Activated CD4-positive, alpha-beta T cell treated with anti-CD3 and anti-CD28 coated beads, Interleukin-2, amount 10 ng/mL, durations not matched to agents 7 days and 5 days (primary cell): ENCODE measurements around the gene MOSPD2. TPM values are rescaled to one million over a fixed set of nuclear protein-coding genes. Genes with fewer than 3 reads are reported as not detected.
A peak's percentile ranks its signal among the peaks of the same experiment; 100 is the strongest.

ENCODE experiments used
- CTCF ChIA-PET: fragments of 350-600 bp; sonication (Branson Sonifier 250); formaldehyde crosslinking; loops from one replicate; lab custom pipeline; 2021; ENCODE audit warnings: antibody characterized with exemption; lab: Charles Lee
- POLR2A ChIA-PET: fragments of 350-600 bp; sonication (Branson Sonifier 250); formaldehyde crosslinking; loops from one replicate; lab custom pipeline; 2021; ENCODE audit warnings: antibody characterized with exemption; lab: Charles Lee
- DNase-seq: peaks from one replicate; pipeline ENCODE4 v3.0.0-alpha.2; 2020
- H3K27ac Mint-ChIP-seq: one replicate; pipeline ENCODE4 v1.8.0; 2021; ENCODE audit warnings: mild to moderate bottlenecking, moderate library complexity, mixed read lengths
- H3K27me3 Mint-ChIP-seq: one replicate; pipeline ENCODE4 v1.8.0; 2021; ENCODE audit warnings: mixed read lengths
- H3K36me3 Mint-ChIP-seq: one replicate; pipeline ENCODE4 v1.8.0; 2021; ENCODE audit warnings: low read depth, mixed read lengths
- H3K4me1 Mint-ChIP-seq: one replicate; pipeline ENCODE4 v1.8.0; 2021; ENCODE audit warnings: mixed read lengths
- H3K4me3 Mint-ChIP-seq: one replicate; pipeline ENCODE4 v1.8.0; 2021; ENCODE audit warnings: mild to moderate bottlenecking, moderate library complexity, mixed read lengths
- H3K9me3 Mint-ChIP-seq: one replicate; pipeline ENCODE4 v1.8.0; 2021; ENCODE audit warnings: mixed read lengths
- total RNA-seq, 2 experiments: library from RNA; stranded (reverse); gene quantifications; one replicate each; pipeline ENCODE4 v1.2.3, GENCODE V29; 2021

The MOSPD2 gene
- total RNA-seq, 2 experiments from 2014 or later, result 14.6 to 16.5 TPM

- Mint-ChIP-seq H3K27ac (peak overlapping the region; percentile 92), H3K36me3 (peaks cover 13% of the 10 kb centered on the region), H3K27me3 (no peaks in the 10 kb centered on the region), H3K9me3 (no peaks in the 10 kb centered on the region), H3K4me3 (peak overlapping the region; percentile 81), H3K4me1 (peaks cover 32% of the 10 kb centered on the region)
- POLR2A ChIA-PET, result no interaction called here
- CTCF ChIA-PET, result no interaction called here
- DNase-seq, result no peak
Measured at GRCh38 chrX:14873676-14874049, 442 bp downstream of the MOSPD2 start.

- H3K27me3 Mint-ChIP-seq, result no peaks in the 10 kb centered on the region
Measured at GRCh38 chrX:14875624-14876023, 2.4 kb downstream of the MOSPD2 start.

DNA sequence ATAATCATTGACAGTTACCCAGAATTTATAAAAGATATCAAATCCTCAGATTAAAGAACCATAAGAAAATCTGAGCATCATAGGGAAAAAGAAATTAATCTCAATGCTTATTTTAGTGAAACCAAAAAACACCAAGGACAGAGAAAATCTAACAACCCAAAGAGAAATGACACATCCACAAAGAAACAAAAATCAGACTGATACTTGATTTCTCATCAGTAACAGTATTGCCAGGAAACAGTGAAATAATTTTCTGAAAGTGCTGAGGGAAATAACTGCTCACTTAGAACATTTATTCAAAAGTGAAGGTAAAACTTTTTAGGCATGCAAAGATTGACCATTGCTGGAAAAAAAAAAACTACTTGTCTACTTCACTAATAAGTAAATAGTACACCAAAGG lies 10.6 kb downstream of the MOSPD2 start:
- no peak overlapping the region for H3K4me3 Mint-ChIP-seq

More at GRCh38 chrX:14875624-14876023, 2.4 kb downstream of the MOSPD2 start:
- H3K27ac Mint-ChIP-seq, result no peak overlapping the region
- H3K36me3 Mint-ChIP-seq, result peaks cover 12% of the 10 kb centered on the region
- H3K9me3 Mint-ChIP-seq, result no peaks in the 10 kb centered on the region
- POLR2A ChIA-PET, result no interaction called here
- CTCF ChIA-PET, result no interaction called here
- DNase-seq, result no peak
- H3K4me3 Mint-ChIP-seq, result no peak overlapping the region
- H3K4me1 Mint-ChIP-seq, result peaks cover 28% of the 10 kb centered on the region

DNA sequence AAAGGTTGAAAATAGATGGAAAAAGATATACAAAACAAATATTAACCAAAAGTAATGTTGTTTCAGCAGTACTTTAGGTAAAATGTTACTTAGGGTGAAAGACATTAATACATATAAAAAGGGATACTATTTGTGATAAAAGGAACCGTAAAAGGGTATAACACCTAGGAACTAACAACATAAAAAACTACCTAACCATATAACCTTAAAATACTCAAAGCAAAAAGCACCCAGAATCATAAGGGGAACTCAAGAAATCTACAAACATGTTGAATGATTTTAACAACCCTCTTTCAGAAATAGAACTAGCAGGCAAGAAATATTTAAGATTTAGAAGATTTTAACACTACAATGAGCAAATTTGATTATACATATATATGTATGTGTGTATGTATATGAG lies 11.5 kb downstream of the MOSPD2 start:
- Mint-ChIP-seq H3K27ac (no peak overlapping the region), H3K9me3 (no peaks in the 10 kb centered on the region), H3K27me3 (no peaks in the 10 kb centered on the region), H3K36me3 (peaks cover 4% of the 10 kb centered on the region), H3K4me1 (peaks cover 3% of the 10 kb centered on the region), H3K4me3 (no peak overlapping the region)
- ChIA-PET CTCF (no interaction called here), POLR2A (no interaction called here)
- DNase-seq, result no peak

More for the DNA sequence above, 10.6 kb downstream of the MOSPD2 start:
- Mint-ChIP-seq H3K27ac (no peak overlapping the region), H3K36me3 (peaks cover 4% of the 10 kb centered on the region), H3K9me3 (no peaks in the 10 kb centered on the region), H3K27me3 (no peaks in the 10 kb centered on the region), H3K4me1 (peaks cover 6% of the 10 kb centered on the region)
- POLR2A ChIA-PET, result no interaction called here
- DNase-seq, result no peak
- CTCF ChIA-PET, result no interaction called here

GRCh38 chrX:14886252-14886651 lies 13.0 kb downstream of the MOSPD2 start:
- no peak overlapping the region for H3K4me3 Mint-ChIP-seq
- no peak for DNase-seq
- no peaks in the 10 kb centered on the region for H3K27me3 Mint-ChIP-seq
- peaks cover 3% of the 10 kb centered on the region for H3K4me1 Mint-ChIP-seq
- peaks cover 5% of the 10 kb centered on the region for H3K36me3 Mint-ChIP-seq
- ChIA-PET POLR2A (no interaction called here), CTCF (interaction anchor here (0.6 kb wide), 1 partner anchor 347 kb away, joined by 3 read pairs; no protein-coding TSS in a partner anchor)
- H3K9me3 Mint-ChIP-seq, result no peaks in the 10 kb centered on the region
- H3K27ac Mint-ChIP-seq, result no peak overlapping the region

- Mint-ChIP-seq H3K9me3 (no peaks in the 10 kb centered on the region), H3K4me1 (peaks cover 8% of the 10 kb centered on the region), H3K4me3 (no peak overlapping the region), H3K36me3 (peaks cover 19% of the 10 kb centered on the region), H3K27me3 (no peaks in the 10 kb centered on the region), H3K27ac (no peak overlapping the region)
- CTCF ChIA-PET, result no interaction called here
- DNase-seq, result no peak
- POLR2A ChIA-PET, result no interaction called here
Measured at GRCh38 chrX:14896273-14896672, 23.1 kb downstream of the MOSPD2 start.

- ChIA-PET POLR2A (no interaction called here), CTCF (no interaction called here)
- peaks cover 18% of the 10 kb centered on the region for H3K36me3 Mint-ChIP-seq
- no peak overlapping the region for H3K4me3 Mint-ChIP-seq
- no peaks in the 10 kb centered on the region for H3K9me3 Mint-ChIP-seq
- no peak for DNase-seq
- H3K4me1 Mint-ChIP-seq, result peaks cover 8% of the 10 kb centered on the region
- no peaks in the 10 kb centered on the region for H3K27me3 Mint-ChIP-seq
- no peak overlapping the region for H3K27ac Mint-ChIP-seq
Measured at GRCh38 chrX:14897042-14897441, 23.8 kb downstream of the MOSPD2 start.

DNA sequence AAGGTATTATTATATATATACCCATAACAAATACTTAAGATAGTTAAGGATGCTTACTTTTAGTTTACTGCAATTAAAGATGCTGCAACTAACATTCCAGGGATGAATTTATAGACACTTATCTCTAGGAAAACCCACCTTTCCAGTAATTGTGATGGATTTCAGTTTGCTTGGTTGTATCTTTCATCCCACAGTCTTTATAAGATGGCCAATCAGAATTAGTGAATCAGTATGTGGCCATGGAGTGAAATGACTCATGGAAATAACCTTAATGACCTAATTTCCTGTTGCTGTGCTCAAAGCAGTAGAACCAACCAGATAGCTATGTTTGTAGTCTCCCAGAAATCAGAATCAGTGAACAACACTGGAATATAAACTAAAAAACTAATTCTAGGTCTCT lies 26.4 kb downstream of the MOSPD2 start:
- Mint-ChIP-seq H3K4me3 (no peak overlapping the region), H3K9me3 (peaks cover 3% of the 10 kb centered on the region), H3K36me3 (peaks cover 36% of the 10 kb centered on the region), H3K4me1 (peaks cover 8% of the 10 kb centered on the region), H3K27me3 (no peaks in the 10 kb centered on the region), H3K27ac (no peak overlapping the region)
- no peak for DNase-seq
- CTCF ChIA-PET, result interaction anchor here (0.7 kb wide), 1 partner anchor 853 kb away, joined by 3 read pairs; no protein-coding TSS in a partner anchor
- POLR2A ChIA-PET, result no interaction called here

- no peaks in the 10 kb centered on the region for H3K27me3 Mint-ChIP-seq
- CTCF ChIA-PET, result no interaction called here
- POLR2A ChIA-PET, result no interaction called here
- peaks cover 31% of the 10 kb centered on the region for H3K36me3 Mint-ChIP-seq
- H3K27ac Mint-ChIP-seq, result no peak overlapping the region
- DNase-seq, result no peak
- peaks cover 7% of the 10 kb centered on the region for H3K9me3 Mint-ChIP-seq
- no peak overlapping the region for H3K4me3 Mint-ChIP-seq
- H3K4me1 Mint-ChIP-seq, result peaks cover 3% of the 10 kb centered on the region
Measured at GRCh38 chrX:14902537-14902936, 29.3 kb downstream of the MOSPD2 start.

GRCh38 chrX:14903891-14904290 lies 30.7 kb downstream of the MOSPD2 start:
- no peak for DNase-seq
- peaks cover 7% of the 10 kb centered on the region for H3K9me3 Mint-ChIP-seq
- ChIA-PET POLR2A (no interaction called here), CTCF (interaction anchor here (0.6 kb wide), 1 partner anchor 410 kb away, joined by 3 read pairs; no protein-coding TSS in a partner anchor)
- H3K36me3 Mint-ChIP-seq, result peaks cover 27% of the 10 kb centered on the region
- H3K4me1 Mint-ChIP-seq, result peaks cover 3% of the 10 kb centered on the region
- no peak overlapping the region for H3K27ac Mint-ChIP-seq
- no peaks in the 10 kb centered on the region for H3K27me3 Mint-ChIP-seq
- H3K4me3 Mint-ChIP-seq, result no peak overlapping the region

- ChIA-PET POLR2A (no interaction called here), CTCF (interaction anchor here (0.8 kb wide), 1 partner anchor 8 kb away, joined by 3 read pairs; no protein-coding TSS in a partner anchor)
- Mint-ChIP-seq H3K27ac (peak overlapping the region; percentile 19), H3K36me3 (peaks cover 15% of the 10 kb centered on the region), H3K9me3 (no peaks in the 10 kb centered on the region), H3K4me1 (no peaks in the 10 kb centered on the region), H3K4me3 (no peak overlapping the region), H3K27me3 (no peaks in the 10 kb centered on the region)
- DNase-seq, result no peak
Measured at GRCh38 chrX:14913241-14913640, 40.0 kb downstream of the MOSPD2 start.

- no peak for DNase-seq
- POLR2A ChIA-PET, result no interaction called here
- Mint-ChIP-seq H3K27me3 (no peaks in the 10 kb centered on the region), H3K4me1 (no peaks in the 10 kb centered on the region), H3K36me3 (peaks cover 21% of the 10 kb centered on the region), H3K27ac (no peak overlapping the region), H3K9me3 (no peaks in the 10 kb centered on the region), H3K4me3 (no peak overlapping the region)
- CTCF ChIA-PET, result no interaction called here
Measured at GRCh38 chrX:14915596-14915995, 42.4 kb downstream of the MOSPD2 start.

GRCh38 chrX:14916017-14916674 lies 42.9 kb downstream of the MOSPD2 start:
- ChIA-PET POLR2A (no interaction called here), CTCF (no interaction called here)
- no peaks in the 10 kb centered on the region for H3K27me3 Mint-ChIP-seq

DNA sequence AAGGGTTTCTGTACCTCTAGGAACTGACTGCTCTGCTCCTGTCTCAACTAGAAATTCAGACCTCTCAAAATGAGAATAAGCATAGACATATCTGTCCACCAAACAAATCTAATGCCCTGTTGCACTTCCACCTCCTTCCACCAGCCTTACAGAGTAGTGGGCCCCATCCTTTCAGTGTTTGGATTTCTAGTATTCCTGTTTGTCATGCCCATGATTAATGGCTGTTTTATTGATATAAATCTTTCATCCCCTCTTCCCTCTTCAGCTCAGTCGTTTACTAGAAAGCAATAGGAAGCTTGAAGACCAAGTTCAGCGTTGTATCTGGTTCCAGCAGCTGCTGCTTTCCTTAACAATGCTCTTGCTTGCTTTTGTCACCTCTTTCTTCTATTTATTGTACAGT lies 46.2 kb downstream of the MOSPD2 start:
- Mint-ChIP-seq H3K4me1 (no peaks in the 10 kb centered on the region), H3K27me3 (no peaks in the 10 kb centered on the region), H3K9me3 (no peaks in the 10 kb centered on the region), H3K27ac (no peak overlapping the region), H3K4me3 (no peak overlapping the region), H3K36me3 (peaks cover 13% of the 10 kb centered on the region)
- no peak for DNase-seq
- CTCF ChIA-PET, result no interaction called here
- POLR2A ChIA-PET, result no interaction called here

More at GRCh38 chrX:14916017-14916674, 42.9 kb downstream of the MOSPD2 start:
- no peak for DNase-seq
- peaks cover 18% of the 10 kb centered on the region for H3K36me3 Mint-ChIP-seq
- no peaks in the 10 kb centered on the region for H3K9me3 Mint-ChIP-seq
- no peak overlapping the region for H3K27ac Mint-ChIP-seq
- no peaks in the 10 kb centered on the region for H3K4me1 Mint-ChIP-seq
- H3K4me3 Mint-ChIP-seq, result no peak overlapping the region
